Mucosa of rectum (tissue), 2 donors: ENCODE measurements around the gene TRDN.

Experiments
- H3K27ac ChIP-seq, 2 donors: one replicate each; pipeline ENCODE4 v1.7.0; 2013; ENCODE audit warnings: inconsistent platforms in 2 of 2, low read depth in 2 of 2, low read length in 2 of 2
- H3K27me3 ChIP-seq, 2 donors: one replicate each; pipeline ENCODE4 v1.7.0; 2013; ENCODE audit warnings: low read length in 2 of 2; ENCODE audit not compliant: control insufficient read depth in 2 of 2, insufficient read depth in 2 of 2
- H3K36me3 ChIP-seq, 2 donors: one replicate each; pipeline ENCODE4 v1.7.0; 2013; ENCODE audit warnings: low read length in 2 of 2; ENCODE audit not compliant: control insufficient read depth in 2 of 2, insufficient read depth in 2 of 2
- H3K4me1 ChIP-seq, 2 donors: one replicate each; pipeline ENCODE4 v1.7.0; 2013; ENCODE audit warnings: low read length in 2 of 2, mild to moderate bottlenecking in 1 of 2; ENCODE audit not compliant: control insufficient read depth in 2 of 2, insufficient read depth in 2 of 2
- H3K4me3 ChIP-seq, 2 donors: one replicate each; pipeline ENCODE4 v1.7.0; 2013; ENCODE audit warnings: low read length in 2 of 2
- H3K9ac ChIP-seq, 2 donors: one replicate each; pipeline ENCODE4 v1.7.0; 2013; ENCODE audit warnings: low read length in 2 of 2, low read depth in 1 of 2, mild to moderate bottlenecking in 1 of 2
- H3K9me3 ChIP-seq, 2 donors: one replicate each; pipeline ENCODE4 v1.7.0; 2013; ENCODE audit warnings: low read length in 2 of 2; ENCODE audit not compliant: control insufficient read depth in 2 of 2
- donor health status: healthy.
- donor health status: Normal muscosa, but diverticular disease.

TRDN gene, protein sequence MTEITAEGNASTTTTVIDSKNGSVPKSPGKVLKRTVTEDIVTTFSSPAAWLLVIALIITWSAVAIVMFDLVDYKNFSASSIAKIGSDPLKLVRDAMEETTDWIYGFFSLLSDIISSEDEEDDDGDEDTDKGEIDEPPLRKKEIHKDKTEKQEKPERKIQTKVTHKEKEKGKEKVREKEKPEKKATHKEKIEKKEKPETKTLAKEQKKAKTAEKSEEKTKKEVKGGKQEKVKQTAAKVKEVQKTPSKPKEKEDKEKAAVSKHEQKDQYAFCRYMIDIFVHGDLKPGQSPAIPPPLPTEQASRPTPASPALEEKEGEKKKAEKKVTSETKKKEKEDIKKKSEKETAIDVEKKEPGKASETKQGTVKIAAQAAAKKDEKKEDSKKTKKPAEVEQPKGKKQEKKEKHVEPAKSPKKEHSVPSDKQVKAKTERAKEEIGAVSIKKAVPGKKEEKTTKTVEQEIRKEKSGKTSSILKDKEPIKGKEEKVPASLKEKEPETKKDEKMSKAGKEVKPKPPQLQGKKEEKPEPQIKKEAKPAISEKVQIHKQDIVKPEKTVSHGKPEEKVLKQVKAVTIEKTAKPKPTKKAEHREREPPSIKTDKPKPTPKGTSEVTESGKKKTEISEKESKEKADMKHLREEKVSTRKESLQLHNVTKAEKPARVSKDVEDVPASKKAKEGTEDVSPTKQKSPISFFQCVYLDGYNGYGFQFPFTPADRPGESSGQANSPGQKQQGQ

DNA sequence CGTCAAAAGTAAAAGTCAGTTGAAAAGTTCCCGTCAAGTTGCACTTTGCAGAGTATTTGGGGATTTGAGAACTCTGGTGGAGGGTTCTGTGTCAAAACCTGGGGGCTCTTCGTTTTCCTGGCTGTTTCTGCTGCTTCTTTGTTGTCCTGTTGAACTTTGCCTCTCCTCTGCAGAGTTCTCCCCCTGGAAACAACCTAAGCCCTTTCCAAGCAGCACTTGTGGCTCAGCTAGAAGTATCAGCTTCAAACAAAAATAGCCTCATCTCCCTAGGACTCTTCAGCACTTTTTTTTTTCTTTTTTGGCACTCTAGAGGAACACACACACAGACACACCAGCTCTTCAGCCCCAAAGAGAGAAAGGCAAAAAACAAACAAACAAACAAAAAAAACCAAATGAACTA lies at the start of gene TRDN:
TSS of gene TRDN (minus strand) at position 169 of the 400 bp plus-strand sequence. CDS start 175 bp downstream, outside the sequence.
- no peaks in the 10 kb centered on the region for H3K9me3 ChIP-seq
- H3K4me1 ChIP-seq, result no peaks in the 10 kb centered on the region
- no peak within 1 kb of the TSS for H3K27ac ChIP-seq
- H3K36me3 ChIP-seq, result no peaks in the 10 kb centered on the region
- no peak within 1 kb of the TSS for H3K4me3 ChIP-seq
- H3K27me3 ChIP-seq, result no peaks in the 10 kb centered on the region
- H3K9ac ChIP-seq, result no peak within 1 kb of the TSS

- Histone ChIP-seq H3K27me3 (no peaks in the 10 kb centered on the region), H3K36me3 (no peaks in the 10 kb centered on the region), H3K9me3 (no peaks in the 10 kb centered on the region), H3K4me1 (no peaks in the 10 kb centered on the region), H3K4me3 (no peak overlapping the region), H3K9ac (no peak overlapping the region), H3K27ac (no peak overlapping the region)
Measured at GRCh38 chr6:123681957-123682462, 45.3 kb upstream of the TRDN start.

DNA sequence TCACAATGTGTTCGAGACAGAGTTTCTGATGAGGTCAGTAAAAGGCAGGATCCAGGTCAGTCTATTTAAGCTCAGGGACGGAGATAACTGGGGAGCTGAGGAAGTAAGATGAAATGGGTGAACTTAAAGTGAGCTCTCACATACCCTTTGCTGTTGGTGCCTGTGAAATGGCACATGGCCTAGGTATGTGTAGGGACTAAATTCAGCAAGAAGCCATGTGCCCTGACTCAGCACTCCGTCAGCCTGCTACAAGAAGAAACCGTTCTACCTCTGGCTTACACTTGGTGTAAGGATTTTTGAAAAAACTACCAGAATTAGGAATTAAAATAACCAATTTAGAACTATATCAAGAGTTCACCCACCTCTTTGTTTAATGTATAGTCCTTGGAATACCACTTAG lies 41.1 kb upstream of the TRDN start:
- Histone ChIP-seq H3K9ac (no peak overlapping the region), H3K9me3 (peaks cover 0 to 2% of the 10 kb centered on the region in 2 donors), H3K27me3 (no peaks in the 10 kb centered on the region), H3K36me3 (no peaks in the 10 kb centered on the region), H3K4me1 (no peaks in the 10 kb centered on the region), H3K4me3 (no peak overlapping the region), H3K27ac (no peak overlapping the region)

DNA sequence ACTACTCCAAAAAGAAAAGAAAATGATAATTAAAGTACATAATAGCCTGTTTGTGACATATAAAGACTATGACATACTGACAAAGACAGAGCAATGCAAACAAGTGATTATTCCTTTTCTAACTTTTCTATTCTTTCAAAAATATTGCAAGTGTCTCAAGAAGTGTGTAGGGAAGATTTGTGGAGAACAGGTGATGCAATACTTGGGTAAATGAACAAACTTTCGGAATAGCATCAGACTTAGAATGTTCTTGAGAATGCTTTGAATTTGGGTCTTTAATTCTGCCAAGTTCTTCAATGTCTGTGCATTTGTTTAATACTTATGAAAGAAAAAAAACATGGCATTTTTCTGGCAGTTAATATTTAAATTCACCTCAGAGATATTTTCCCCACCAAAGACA lies 40.0 kb upstream of the TRDN start:
- H3K4me3 ChIP-seq, result no peak overlapping the region
- no peaks in the 10 kb centered on the region for H3K27me3 ChIP-seq
- no peak overlapping the region for H3K9ac ChIP-seq
- no peaks in the 10 kb centered on the region for H3K4me1 ChIP-seq
- no peaks in the 10 kb centered on the region for H3K36me3 ChIP-seq
- no peak overlapping the region for H3K27ac ChIP-seq
- peaks cover 0 to 2% of the 10 kb centered on the region in 2 donors for H3K9me3 ChIP-seq

- Histone ChIP-seq H3K27me3 (no peaks in the 10 kb centered on the region), H3K9ac (no peak overlapping the region), H3K36me3 (no peaks in the 10 kb centered on the region), H3K9me3 (peaks cover 0 to 2% of the 10 kb centered on the region in 2 donors), H3K4me1 (no peaks in the 10 kb centered on the region), H3K4me3 (no peak overlapping the region), H3K27ac (no peak overlapping the region)
Measured at GRCh38 chr6:123668965-123669591, 32.3 kb upstream of the TRDN start.

DNA sequence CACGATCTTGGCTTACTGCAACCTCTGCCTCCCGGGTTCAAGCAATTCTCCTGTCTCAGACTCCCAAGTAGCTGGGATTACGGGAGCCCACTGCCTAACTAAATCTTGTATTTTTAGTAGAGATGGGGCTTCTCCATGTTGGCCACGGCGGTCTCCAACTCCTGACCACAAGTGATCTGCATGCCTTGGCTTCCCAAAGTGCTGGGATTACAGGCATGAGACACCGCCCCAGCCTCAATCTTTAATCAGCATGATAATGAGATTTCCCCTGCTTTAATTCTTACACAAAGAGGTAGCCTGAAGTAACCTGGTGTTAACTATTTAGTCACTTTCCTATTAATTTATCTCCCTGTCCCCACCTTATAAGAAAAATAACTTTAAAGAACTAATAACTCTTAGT lies 31.3 kb upstream of the TRDN start:
- Histone ChIP-seq H3K9me3 (no peaks in the 10 kb centered on the region), H3K27ac (no peak overlapping the region), H3K4me1 (no peaks in the 10 kb centered on the region), H3K4me3 (no peak overlapping the region), H3K27me3 (no peaks in the 10 kb centered on the region), H3K9ac (no peak overlapping the region), H3K36me3 (no peaks in the 10 kb centered on the region)

GRCh38 chr6:123663436-123663835 lies 26.7 kb upstream of the TRDN start:
- Histone ChIP-seq H3K9me3 (no peaks in the 10 kb centered on the region), H3K4me3 (no peak overlapping the region), H3K36me3 (no peaks in the 10 kb centered on the region)

GRCh38 chr6:123662757-123663156 lies 26.0 kb upstream of the TRDN start:
- H3K9me3 ChIP-seq, result no peaks in the 10 kb centered on the region
- no peak overlapping the region for H3K27ac ChIP-seq
- no peaks in the 10 kb centered on the region for H3K36me3 ChIP-seq
- no peak overlapping the region for H3K9ac ChIP-seq
- no peak overlapping the region for H3K4me3 ChIP-seq
- no peaks in the 10 kb centered on the region for H3K27me3 ChIP-seq
- no peaks in the 10 kb centered on the region for H3K4me1 ChIP-seq

More at GRCh38 chr6:123663436-123663835, 26.7 kb upstream of the TRDN start:
- no peak overlapping the region for H3K9ac ChIP-seq
- H3K27ac ChIP-seq, result no peak overlapping the region
- no peaks in the 10 kb centered on the region for H3K4me1 ChIP-seq
- no peaks in the 10 kb centered on the region for H3K27me3 ChIP-seq

- Histone ChIP-seq H3K9me3 (no peaks in the 10 kb centered on the region), H3K36me3 (no peaks in the 10 kb centered on the region), H3K4me3 (no peak overlapping the region), H3K9ac (no peak overlapping the region), H3K27me3 (no peaks in the 10 kb centered on the region), H3K27ac (no peak overlapping the region), H3K4me1 (no peaks in the 10 kb centered on the region)
Measured at GRCh38 chr6:123661105-123661891, 24.5 kb upstream of the TRDN start.
